ENCODE data around the gene LMNA. TPM values are rescaled to one million over a fixed set of nuclear protein-coding genes. Genes with fewer than 3 reads are reported as not detected.

The LMNA gene
- total and polyA plus RNA-seq, 2 donors (not counting 1 experiment from before 2014, with no cell fraction given): 19.4 to 28.7 TPM

GRCh38 chr1:156114919-156115513 lies 505 bp downstream of the LMNA start:
- ATAC-seq (ENCODE audit: low read depth) (peak; percentile 6), DNase-seq (peak; percentile 67)
- Mint-ChIP-seq H3K27ac (peak overlapping the region; percentile 77), H3K9me3 (ENCODE audit: insufficient read depth) (no peaks in the 10 kb centered on the region), H3K27me3 (peaks cover 34% of the 10 kb centered on the region), H3K4me1 (peaks cover 32% of the 10 kb centered on the region), H3K4me3 (peak overlapping the region; percentile 90)
- Histone ChIP-seq H3K9ac (ENCODE audit: low read length) (peak overlapping the region; percentile 77), H4K20me1 (ENCODE audit: control insufficient read depth, insufficient read depth, low read length, poor library complexity, severe bottlenecking) (no peaks in the 10 kb centered on the region), H3K4me3 (ENCODE audit: control extremely low read depth in 1 of 5, extremely low read depth in 1 of 5, insufficient read depth in 1 of 5, low read depth in 2 of 5, low read length in 4 of 5) (peak overlapping the region in 4 of 5 experiments; percentile 45 to 76 (median 64)), H3K9me3 (ENCODE audit: control extremely low read depth in 1 of 3, control insufficient read depth in 2 of 3, insufficient read depth in 1 of 3, low read length in 2 of 3) (peaks cover 0 to 4% (median 0%) of the 10 kb centered on the region in 3 donors), H3K4me1 (ENCODE audit: control insufficient read depth in 2 of 2, insufficient read depth in 2 of 2, low read length in 2 of 2) (peaks cover 22 to 24% of the 10 kb centered on the region in 2 donors), H3K36me3 (replicated peaks in 1 of 2; ENCODE audit: control extremely low read depth in 1 of 2, control insufficient read depth in 1 of 2, extremely low read depth in 1 of 2, insufficient read depth in 2 of 2, low read length in 1 of 2) (no peaks in the 10 kb centered on the region), H2AFZ (ENCODE audit: insufficient read depth, low read depth, low read length, poor library complexity, severe bottlenecking) (peak overlapping the region; percentile 52), H3K27ac (ENCODE audit: low read length in 2 of 2) (peak overlapping the region in 1 of 2 donors; percentile 64), H3K4me2 (replicated peaks; ENCODE audit: low read depth, low read length, poor library complexity, severe bottlenecking) (peak overlapping the region; percentile 97), H3K79me2 (ENCODE audit: control insufficient read depth, insufficient read depth, low read length) (no peaks in the 10 kb centered on the region), H3K27me3 (replicated peaks in 1 of 4; ENCODE audit: control extremely low read depth in 1 of 4, control insufficient read depth in 3 of 4, insufficient read depth in 4 of 4, low read length in 3 of 4) (peaks cover 0 to 54% (median 12%) of the 10 kb centered on the region in 4 experiments)
- CTCF ChIA-PET: interaction anchor here (11.0 to 28.7 kb wide), 2 partner anchors 14 to 16 kb away, joined by 89 to 970 read pairs; no protein-coding TSS in a partner anchor
- POLR2A ChIA-PET: interaction anchor here (0.6 to 2.7 kb wide), 3 partner anchors 11 to 900 kb away, joined by 3 to 29 read pairs (median 10); no protein-coding TSS in a partner anchor
- intact Hi-C loops (cut with micrococcal nuclease): loop anchor here (1.0 kb wide), 3 partner anchors 9 to 19 kb away; no protein-coding TSS in a partner anchor
- no peak for TF ChIP-seq CTCF (IDR thresholded peaks at IDR 0.05)
- TF ChIP-seq EZH2 (IDR thresholded peaks at IDR 0.05; ENCODE audit: borderline replicate concordance, insufficient read depth, low read depth, low read length, poor library complexity, severe bottlenecking): peak; percentile 40
- WGBS (ENCODE audit: insufficient coverage): 2% methylated on average over 47 of the region's 49 CpGs
